ENCODE results near the gene TMEM184C.

TMEM184C gene

DNA sequence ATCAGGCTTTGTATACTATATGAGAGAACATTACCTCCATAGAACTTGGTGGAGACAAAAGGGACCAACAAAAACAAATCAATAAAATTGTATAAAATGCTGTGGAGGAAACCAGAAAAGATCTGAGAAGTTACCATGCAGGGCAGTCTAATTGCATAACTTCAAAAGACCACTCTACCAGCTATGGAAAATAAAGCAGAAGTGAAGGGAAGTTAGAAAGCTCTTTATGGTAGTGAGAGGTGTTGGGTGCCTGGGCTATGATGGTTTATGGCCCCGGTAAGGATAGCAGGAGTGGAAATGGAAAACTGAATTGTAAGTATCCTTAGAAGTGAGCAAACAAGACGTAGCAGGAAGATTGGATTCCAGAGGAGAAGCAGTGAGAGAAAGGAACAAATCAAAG lies 3.1 kb downstream of the TMEM184C start:
- no peaks in the 10 kb centered on the region for H3K9me3 Mint-ChIP-seq
- intact Hi-C loops (cut with micrococcal nuclease), result no loop called here
- H3K4me1 Mint-ChIP-seq (ENCODE audit: low read depth), result peaks cover 19% of the 10 kb centered on the region
- no peak overlapping the region for H3K4me3 Mint-ChIP-seq
- H3K27ac Mint-ChIP-seq, result no peak overlapping the region
- peaks cover 49% of the 10 kb centered on the region for H3K36me3 Mint-ChIP-seq (ENCODE audit: low read depth)
- H3K27me3 Mint-ChIP-seq, result no peaks in the 10 kb centered on the region

DNA sequence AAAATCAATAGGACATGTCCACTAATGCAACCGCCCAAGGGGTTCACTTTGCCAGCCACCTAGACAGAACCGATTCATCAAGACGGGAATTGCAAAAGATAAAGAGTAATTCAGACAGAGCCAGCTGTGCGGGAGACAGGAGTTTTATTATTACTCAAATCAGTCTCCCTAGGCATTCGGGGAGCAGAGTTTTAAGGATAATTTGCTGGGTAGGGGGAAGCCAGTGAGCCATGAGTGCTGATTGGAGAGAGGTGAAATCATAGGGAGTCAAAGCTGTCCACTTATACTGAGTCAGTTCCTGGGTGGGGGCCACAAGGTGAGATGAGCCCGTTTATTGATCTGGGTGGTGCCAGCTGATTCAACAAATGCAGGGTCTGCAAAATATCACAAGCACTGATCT lies 8.5 kb downstream of the TMEM184C start:
- H3K4me1 Mint-ChIP-seq (ENCODE audit: low read depth), result peaks cover 7% of the 10 kb centered on the region
- H3K27me3 Mint-ChIP-seq, result no peaks in the 10 kb centered on the region
- H3K9me3 Mint-ChIP-seq, result no peaks in the 10 kb centered on the region
- H3K4me3 Mint-ChIP-seq, result no peak overlapping the region
- peaks cover 72% of the 10 kb centered on the region for H3K36me3 Mint-ChIP-seq (ENCODE audit: low read depth)
- intact Hi-C loops (cut with micrococcal nuclease), result no loop called here
- no peak overlapping the region for H3K27ac Mint-ChIP-seq

DNA sequence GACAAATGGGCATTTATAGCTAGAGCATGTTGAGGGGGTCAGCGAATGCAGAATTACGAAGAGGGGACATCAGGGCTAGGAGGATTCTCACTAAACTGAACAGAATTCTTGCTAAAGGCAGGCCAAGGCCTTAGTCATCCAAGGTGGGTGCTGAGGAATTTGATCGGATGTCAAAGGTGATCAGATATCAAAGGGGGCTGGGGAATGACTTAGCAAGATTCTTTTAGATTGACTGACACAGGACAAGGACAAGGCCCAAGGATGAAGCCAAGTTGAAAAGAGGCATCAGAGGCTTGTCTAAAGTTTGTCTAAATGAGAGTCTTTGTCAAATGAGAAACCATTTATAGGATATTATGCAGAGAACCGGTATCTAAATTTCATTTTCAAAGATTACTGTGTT lies 9.7 kb downstream of the TMEM184C start:
- Mint-ChIP-seq H3K27ac (no peak overlapping the region), H3K4me3 (no peak overlapping the region), H3K9me3 (no peaks in the 10 kb centered on the region), H3K4me1 (ENCODE audit: low read depth) (no peaks in the 10 kb centered on the region), H3K36me3 (ENCODE audit: low read depth) (peaks cover 74% of the 10 kb centered on the region), H3K27me3 (no peaks in the 10 kb centered on the region)
- intact Hi-C loops (cut with micrococcal nuclease), result no loop called here

- Mint-ChIP-seq H3K27me3 (no peaks in the 10 kb centered on the region), H3K27ac (no peak overlapping the region), H3K4me3 (no peak overlapping the region), H3K9me3 (no peaks in the 10 kb centered on the region), H3K36me3 (ENCODE audit: low read depth) (peaks cover 76% of the 10 kb centered on the region), H3K4me1 (ENCODE audit: low read depth) (no peaks in the 10 kb centered on the region)
- intact Hi-C loops (cut with micrococcal nuclease), result no loop called here
These were observed 11.2 kb downstream of the TMEM184C start for GRCh38 chr4:147628415-147628814.

DNA sequence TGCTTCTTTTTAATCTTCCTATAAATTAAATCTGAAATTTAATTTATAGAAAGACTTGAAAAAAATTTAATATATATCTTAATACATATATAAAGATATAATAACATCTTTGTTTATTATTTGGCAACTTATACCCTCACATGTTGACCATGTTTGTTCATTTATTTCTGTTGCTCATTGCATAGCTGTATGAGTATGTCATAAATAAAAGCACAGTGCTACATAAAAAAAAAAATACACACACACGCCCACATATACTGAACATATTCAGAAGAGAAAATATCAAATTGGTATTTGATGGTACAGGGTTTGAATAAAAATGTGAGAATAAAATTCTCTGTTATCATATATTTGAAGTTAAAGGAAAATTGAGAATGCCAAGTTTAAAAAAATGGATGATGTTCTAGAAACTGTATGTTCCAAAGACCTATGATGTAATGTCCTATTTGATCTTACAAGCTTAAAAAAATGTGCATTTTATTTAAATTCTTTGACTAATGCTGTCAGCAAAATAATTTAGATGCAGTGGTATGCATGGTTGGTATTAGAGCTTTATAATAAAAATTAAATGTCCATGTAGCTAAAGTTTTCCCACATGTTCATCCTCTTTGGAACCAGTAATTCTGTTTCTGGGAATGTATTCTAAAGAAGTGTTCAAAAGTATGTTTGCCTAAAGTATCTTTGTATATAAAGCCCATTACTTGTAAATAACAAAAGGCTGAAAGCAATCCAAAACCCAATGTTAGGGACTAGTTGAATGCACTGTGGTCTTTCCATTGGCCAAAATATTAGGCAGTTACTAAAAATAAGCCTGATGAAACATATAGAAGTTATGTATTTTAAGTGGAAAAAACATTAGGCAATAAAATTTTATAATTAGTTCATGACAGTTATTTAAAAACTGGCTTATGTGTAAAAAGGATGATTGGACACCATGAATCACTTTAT lies 12.9 kb downstream of the TMEM184C start:
- Mint-ChIP-seq H3K27me3 (no peaks in the 10 kb centered on the region), H3K4me1 (ENCODE audit: low read depth) (no peaks in the 10 kb centered on the region), H3K4me3 (no peak overlapping the region), H3K9me3 (no peaks in the 10 kb centered on the region), H3K27ac (no peak overlapping the region), H3K36me3 (ENCODE audit: low read depth) (peaks cover 86% of the 10 kb centered on the region)
- intact Hi-C loops (cut with micrococcal nuclease), result loop anchor here (10.0 kb wide), 1 partner anchor 235 kb away; no protein-coding TSS in a partner anchor

GRCh38 chr4:147633113-147633512 lies 15.9 kb downstream of the TMEM184C start:
- Mint-ChIP-seq H3K27me3 (no peaks in the 10 kb centered on the region), H3K4me3 (no peak overlapping the region), H3K4me1 (ENCODE audit: low read depth) (no peaks in the 10 kb centered on the region), H3K27ac (no peak overlapping the region), H3K9me3 (no peaks in the 10 kb centered on the region), H3K36me3 (ENCODE audit: low read depth) (peaks cover 83% of the 10 kb centered on the region)
- intact Hi-C loops (cut with micrococcal nuclease), result loop anchor here (10.0 kb wide), 1 partner anchor 232 kb away; no protein-coding TSS in a partner anchor

GRCh38 chr4:147633643-147634042 lies 16.4 kb downstream of the TMEM184C start:
- Mint-ChIP-seq H3K27ac (no peak overlapping the region), H3K9me3 (no peaks in the 10 kb centered on the region), H3K4me3 (no peak overlapping the region), H3K36me3 (ENCODE audit: low read depth) (peaks cover 85% of the 10 kb centered on the region), H3K27me3 (no peaks in the 10 kb centered on the region), H3K4me1 (ENCODE audit: low read depth) (no peaks in the 10 kb centered on the region)
- intact Hi-C loops (cut with micrococcal nuclease), result loop anchor here (10.0 kb wide), 1 partner anchor 231 kb away; no protein-coding TSS in a partner anchor

GRCh38 chr4:147635348-147635747 lies 18.2 kb downstream of the TMEM184C start:
- Mint-ChIP-seq H3K4me1 (ENCODE audit: low read depth) (no peaks in the 10 kb centered on the region), H3K36me3 (ENCODE audit: low read depth) (peaks cover 86% of the 10 kb centered on the region), H3K27ac (no peak overlapping the region), H3K9me3 (no peaks in the 10 kb centered on the region), H3K27me3 (no peaks in the 10 kb centered on the region), H3K4me3 (no peak overlapping the region)
- intact Hi-C loops (cut with micrococcal nuclease), result loop anchor here (10.0 kb wide), 1 partner anchor 229 kb away; no protein-coding TSS in a partner anchor

- Mint-ChIP-seq H3K27ac (no peak overlapping the region), H3K4me1 (ENCODE audit: low read depth) (no peaks in the 10 kb centered on the region), H3K9me3 (no peaks in the 10 kb centered on the region), H3K36me3 (ENCODE audit: low read depth) (peaks cover 90% of the 10 kb centered on the region), H3K4me3 (no peak overlapping the region), H3K27me3 (no peaks in the 10 kb centered on the region)
- intact Hi-C loops (cut with micrococcal nuclease), result loop anchor here (10.0 kb wide), 1 partner anchor 226 kb away; no protein-coding TSS in a partner anchor
These were observed 21.2 kb downstream of the TMEM184C start for GRCh38 chr4:147638365-147638764.

DNA sequence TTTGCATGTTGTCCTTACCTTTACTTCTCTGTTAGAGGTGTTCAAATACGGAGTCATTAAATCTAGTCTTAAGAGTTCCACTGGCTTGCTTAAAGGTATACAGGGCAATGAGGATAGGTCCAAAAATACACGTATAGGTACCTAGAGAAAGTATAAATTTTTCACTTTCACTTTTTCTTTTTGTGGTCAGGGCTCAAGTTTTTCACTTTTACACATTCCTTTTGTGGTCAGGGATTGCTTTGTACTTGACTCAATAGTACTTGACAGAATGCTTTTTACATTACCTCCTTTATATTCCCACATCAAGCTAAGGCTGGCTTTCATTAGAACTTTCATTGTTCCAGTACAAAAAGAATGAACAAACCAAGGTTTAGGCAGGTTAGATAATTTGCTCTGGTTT lies 21.7 kb downstream of the TMEM184C start:
- H3K36me3 Mint-ChIP-seq (ENCODE audit: low read depth), result peaks cover 85% of the 10 kb centered on the region
- no peaks in the 10 kb centered on the region for H3K27me3 Mint-ChIP-seq
- intact Hi-C loops (cut with micrococcal nuclease), result loop anchor here (10.0 kb wide), 1 partner anchor 226 kb away; no protein-coding TSS in a partner anchor
- H3K4me1 Mint-ChIP-seq (ENCODE audit: low read depth), result no peaks in the 10 kb centered on the region
- H3K9me3 Mint-ChIP-seq, result no peaks in the 10 kb centered on the region
- no peak overlapping the region for H3K4me3 Mint-ChIP-seq
- H3K27ac Mint-ChIP-seq, result no peak overlapping the region

- Mint-ChIP-seq H3K4me1 (ENCODE audit: low read depth) (no peaks in the 10 kb centered on the region), H3K4me3 (no peak overlapping the region), H3K36me3 (ENCODE audit: low read depth) (peaks cover 80% of the 10 kb centered on the region), H3K27ac (no peak overlapping the region), H3K27me3 (no peaks in the 10 kb centered on the region), H3K9me3 (no peaks in the 10 kb centered on the region)
- intact Hi-C loops (cut with micrococcal nuclease), result loop anchor here (10.0 kb wide), 1 partner anchor 225 kb away; no protein-coding TSS in a partner anchor
These were observed 22.2 kb downstream of the TMEM184C start for GRCh38 chr4:147639388-147639787.

DNA sequence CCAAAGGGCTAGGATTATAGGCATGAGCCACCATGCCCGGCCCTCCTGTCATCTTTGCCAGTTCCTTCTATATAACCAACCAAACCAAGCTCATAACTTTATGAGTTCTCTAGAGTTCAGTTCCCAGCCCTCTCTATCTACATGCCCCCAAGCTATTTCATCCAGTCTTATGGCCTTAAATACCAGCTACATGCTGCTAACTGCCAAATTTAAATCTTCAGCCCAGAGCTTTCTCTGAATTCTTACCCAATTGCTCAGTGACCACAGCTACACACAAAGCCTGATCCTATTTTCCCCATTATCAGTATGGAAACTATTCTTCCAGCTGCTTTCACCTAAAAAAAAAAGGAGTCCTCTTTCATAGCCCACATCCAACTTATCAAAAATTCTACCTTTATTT lies 23.1 kb downstream of the TMEM184C start:
- H3K27ac Mint-ChIP-seq, result no peak overlapping the region
- H3K27me3 Mint-ChIP-seq, result no peaks in the 10 kb centered on the region
- H3K4me1 Mint-ChIP-seq (ENCODE audit: low read depth), result no peaks in the 10 kb centered on the region
- H3K9me3 Mint-ChIP-seq, result no peaks in the 10 kb centered on the region
- intact Hi-C loops (cut with micrococcal nuclease), result no loop called here
- peaks cover 73% of the 10 kb centered on the region for H3K36me3 Mint-ChIP-seq (ENCODE audit: low read depth)
- H3K4me3 Mint-ChIP-seq, result no peak overlapping the region

DNA sequence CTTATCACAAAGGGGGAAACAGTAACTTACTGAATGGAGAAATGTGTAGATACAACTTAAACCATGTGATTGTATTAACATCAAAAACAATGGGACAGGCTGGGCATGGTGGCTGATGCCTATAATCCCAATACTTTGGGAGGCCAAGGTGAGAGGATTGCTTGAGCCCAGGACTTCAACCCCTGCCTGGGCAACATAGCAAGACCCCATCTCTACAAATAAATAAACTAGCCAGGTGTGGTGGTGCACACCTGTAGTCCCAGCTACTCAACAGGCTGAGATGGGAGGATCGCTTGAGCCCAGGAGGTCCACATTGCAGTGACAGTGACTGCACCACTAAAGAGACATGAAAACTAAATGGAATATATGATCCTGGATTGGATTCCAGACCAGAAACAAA lies 26.4 kb downstream of the TMEM184C start:
- no peaks in the 10 kb centered on the region for H3K27me3 Mint-ChIP-seq
- intact Hi-C loops (cut with micrococcal nuclease), result no loop called here
- no peak overlapping the region for H3K4me3 Mint-ChIP-seq
- no peaks in the 10 kb centered on the region for H3K4me1 Mint-ChIP-seq (ENCODE audit: low read depth)
- no peaks in the 10 kb centered on the region for H3K9me3 Mint-ChIP-seq
- H3K27ac Mint-ChIP-seq, result no peak overlapping the region
- peaks cover 57% of the 10 kb centered on the region for H3K36me3 Mint-ChIP-seq (ENCODE audit: low read depth)

- intact Hi-C loops (cut with micrococcal nuclease), result no loop called here
- Mint-ChIP-seq H3K4me3 (no peak overlapping the region), H3K4me1 (ENCODE audit: low read depth) (no peaks in the 10 kb centered on the region), H3K36me3 (ENCODE audit: low read depth) (peaks cover 59% of the 10 kb centered on the region), H3K27me3 (no peaks in the 10 kb centered on the region), H3K27ac (no peak overlapping the region), H3K9me3 (no peaks in the 10 kb centered on the region)
These were observed 27.3 kb downstream of the TMEM184C start for GRCh38 chr4:147644471-147644870.
